Sigmoid colon (tissue), 4 donors: ENCODE measurements around the gene CAV3.

Experiments
- POLR2A ChIP-seq, 2 donors: fragments of 450-650 bp; IDR thresholded peaks; one replicate each; pipeline ENCODE4 v1.6.1; 2016; ENCODE audit warnings: antibody characterized with exemption in 2 of 2, mild to moderate bottlenecking in 2 of 2, moderate library complexity in 2 of 2
- POLR2AphosphoS5 ChIP-seq, 4 donors: sonication (generic); formaldehyde crosslinking; IDR thresholded peaks; one replicate each; pipeline ENCODE4 v1.6.1; 2017; ENCODE audit warnings: antibody characterized with exemption in 4 of 4
- TF ChIP-seq, protein P1 (sequence below), 4 experiments: fragments of 450-650 bp in 3 of 4; fragments of 200-600 bp in 1 of 4; IDR thresholded peaks; one replicate each; pipeline ENCODE4 v1.5.1; 2016 to 2019; ENCODE audit warnings: antibody characterized with exemption in 4 of 4, mild to moderate bottlenecking in 3 of 4, moderate library complexity in 2 of 4

DNA sequence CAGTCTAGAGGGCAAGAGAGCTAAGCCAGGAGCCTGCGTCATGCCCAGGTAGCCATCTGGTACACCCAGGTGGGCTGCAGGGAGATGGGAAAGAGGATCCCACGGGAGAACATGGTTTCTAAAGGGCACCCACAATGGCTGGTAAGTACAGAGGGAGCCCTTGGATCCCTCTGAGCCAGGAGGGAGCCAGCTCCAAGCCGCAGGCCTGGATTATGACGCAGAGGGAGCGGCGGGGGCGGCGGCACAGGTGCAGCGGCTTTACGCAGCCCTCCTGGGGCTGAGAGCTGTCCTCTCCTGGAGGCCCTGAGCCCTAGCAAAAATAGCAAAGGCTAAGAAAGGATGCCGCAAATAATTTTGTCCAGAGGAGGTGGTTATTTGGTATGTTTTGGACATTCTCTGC is 2.8 kb downstream of the CAV3 start:
- TF ChIP-seq, protein P1, sequence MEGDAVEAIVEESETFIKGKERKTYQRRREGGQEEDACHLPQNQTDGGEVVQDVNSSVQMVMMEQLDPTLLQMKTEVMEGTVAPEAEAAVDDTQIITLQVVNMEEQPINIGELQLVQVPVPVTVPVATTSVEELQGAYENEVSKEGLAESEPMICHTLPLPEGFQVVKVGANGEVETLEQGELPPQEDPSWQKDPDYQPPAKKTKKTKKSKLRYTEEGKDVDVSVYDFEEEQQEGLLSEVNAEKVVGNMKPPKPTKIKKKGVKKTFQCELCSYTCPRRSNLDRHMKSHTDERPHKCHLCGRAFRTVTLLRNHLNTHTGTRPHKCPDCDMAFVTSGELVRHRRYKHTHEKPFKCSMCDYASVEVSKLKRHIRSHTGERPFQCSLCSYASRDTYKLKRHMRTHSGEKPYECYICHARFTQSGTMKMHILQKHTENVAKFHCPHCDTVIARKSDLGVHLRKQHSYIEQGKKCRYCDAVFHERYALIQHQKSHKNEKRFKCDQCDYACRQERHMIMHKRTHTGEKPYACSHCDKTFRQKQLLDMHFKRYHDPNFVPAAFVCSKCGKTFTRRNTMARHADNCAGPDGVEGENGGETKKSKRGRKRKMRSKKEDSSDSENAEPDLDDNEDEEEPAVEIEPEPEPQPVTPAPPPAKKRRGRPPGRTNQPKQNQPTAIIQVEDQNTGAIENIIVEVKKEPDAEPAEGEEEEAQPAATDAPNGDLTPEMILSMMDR (IDR thresholded peaks at IDR 0.05): no peak
- TF ChIP-seq POLR2AphosphoS5 (IDR thresholded peaks at IDR 0.05) (no peak), POLR2A (IDR thresholded peaks at IDR 0.05) (no peak)
